ENCODE results near the gene HRNR.

Gene HRNR

GRCh38 chr1:152170287-152170905 lies 53.6 kb downstream of the HRNR start:
- no peak overlapping the region for H3K9ac ChIP-seq (ENCODE audit: low read depth, low read length)
- H3K9me3 ChIP-seq (ENCODE audit: insufficient read depth, low read length, severe bottlenecking) = no peaks in the 10 kb centered on the region
- DNase-seq (no peak), ATAC-seq (ENCODE audit: insufficient read depth, low read depth) (no peak)
- no peak overlapping the region for H3K27ac ChIP-seq (ENCODE audit: low read length)
- no peak overlapping the region for H3K4me3 ChIP-seq (ENCODE audit: low read depth in 1 of 2, low read length in 2 of 2)
- H3K27me3 ChIP-seq (ENCODE audit: insufficient read depth, low read length, poor library complexity) = peaks cover 8% of the 10 kb centered on the region
- TF ChIP-seq CTCF (IDR thresholded peaks at IDR 0.05; ENCODE audit: borderline replicate concordance, extremely low read depth, low read length, poor library complexity, severe bottlenecking) (no peak), EZH2 (IDR thresholded peaks at IDR 0.05; ENCODE audit: borderline replicate concordance, low read depth, low read length, severe bottlenecking) (no peak)
- no peak overlapping the region for H3K4me2 ChIP-seq (ENCODE audit: insufficient read depth, low read length)
- no peaks in the 10 kb centered on the region for H3K79me2 ChIP-seq (ENCODE audit: insufficient read depth, low read length)
- peaks cover 6% of the 10 kb centered on the region; the same call in 1 of the 2 replicates for H3K4me1 ChIP-seq (ENCODE audit: insufficient read depth, low read length)
- no peaks in the 10 kb centered on the region for H4K20me1 ChIP-seq (ENCODE audit: insufficient read depth, low read length)
- H2AFZ ChIP-seq (ENCODE audit: low read depth, low read length) = no peak overlapping the region
- no peaks in the 10 kb centered on the region for H3K36me3 ChIP-seq (ENCODE audit: insufficient read depth, low read length)

GRCh38 chr1:152169366-152170025 lies 54.5 kb downstream of the HRNR start:
- Histone ChIP-seq H3K79me2 (ENCODE audit: insufficient read depth, low read length) (no peaks in the 10 kb centered on the region), H3K4me3 (ENCODE audit: low read depth in 1 of 2, low read length in 2 of 2) (no peak overlapping the region), H3K4me1 (ENCODE audit: insufficient read depth, low read length) (peaks cover 7% of the 10 kb centered on the region; the same call in 1 of the 2 replicates), H4K20me1 (ENCODE audit: insufficient read depth, low read length) (no peaks in the 10 kb centered on the region), H3K36me3 (ENCODE audit: insufficient read depth, low read length) (no peaks in the 10 kb centered on the region), H3K4me2 (ENCODE audit: insufficient read depth, low read length) (no peak overlapping the region), H3K9ac (ENCODE audit: low read depth, low read length) (no peak overlapping the region), H3K27me3 (ENCODE audit: insufficient read depth, low read length, poor library complexity) (peaks cover 8% of the 10 kb centered on the region), H3K27ac (ENCODE audit: low read length) (no peak overlapping the region), H3K9me3 (ENCODE audit: insufficient read depth, low read length, severe bottlenecking) (no peaks in the 10 kb centered on the region), H2AFZ (ENCODE audit: low read depth, low read length) (no peak overlapping the region)
- DNase-seq (no peak), ATAC-seq (ENCODE audit: insufficient read depth, low read depth) (no peak)
- TF ChIP-seq EZH2 (IDR thresholded peaks at IDR 0.05; ENCODE audit: borderline replicate concordance, low read depth, low read length, severe bottlenecking) = no peak
- TF ChIP-seq CTCF (IDR thresholded peaks at IDR 0.05; ENCODE audit: borderline replicate concordance, extremely low read depth, low read length, poor library complexity, severe bottlenecking) = no peak

- no peak overlapping the region for H3K4me2 ChIP-seq (ENCODE audit: insufficient read depth, low read length)
- no peak overlapping the region for H2AFZ ChIP-seq (ENCODE audit: low read depth, low read length)
- peaks cover 7% of the 10 kb centered on the region; the same call in 1 of the 2 replicates for H3K4me1 ChIP-seq (ENCODE audit: insufficient read depth, low read length)
- H3K9ac ChIP-seq (ENCODE audit: low read depth, low read length) = no peak overlapping the region
- H3K27ac ChIP-seq (ENCODE audit: low read length) = no peak overlapping the region
- H3K36me3 ChIP-seq (ENCODE audit: insufficient read depth, low read length) = no peaks in the 10 kb centered on the region
- ATAC-seq (ENCODE audit: insufficient read depth, low read depth) (no peak), DNase-seq (no peak)
- peaks cover 8% of the 10 kb centered on the region for H3K27me3 ChIP-seq (ENCODE audit: insufficient read depth, low read length, poor library complexity)
- TF ChIP-seq CTCF (IDR thresholded peaks at IDR 0.05; ENCODE audit: borderline replicate concordance, extremely low read depth, low read length, poor library complexity, severe bottlenecking) (no peak), EZH2 (IDR thresholded peaks at IDR 0.05; ENCODE audit: borderline replicate concordance, low read depth, low read length, severe bottlenecking) (no peak)
- no peak overlapping the region for H3K4me3 ChIP-seq (ENCODE audit: low read depth in 1 of 2, low read length in 2 of 2)
- H3K79me2 ChIP-seq (ENCODE audit: insufficient read depth, low read length) = no peaks in the 10 kb centered on the region
- H4K20me1 ChIP-seq (ENCODE audit: insufficient read depth, low read length) = no peaks in the 10 kb centered on the region
- H3K9me3 ChIP-seq (ENCODE audit: insufficient read depth, low read length, severe bottlenecking) = no peaks in the 10 kb centered on the region
These were observed 55.5 kb downstream of the HRNR start for GRCh38 chr1:152168535-152168868.
